GM18505 (cell line): ENCODE data around the gene ICAM1.

Experiments
- ATAC-seq: cut with Tn5 transposase; IDR thresholded peaks from one replicate; pipeline ENCODE4 v1.9.1; 2021; ENCODE audit not compliant: unreplicated experiment
- POLR2A ChIP-seq: IDR thresholded peaks from 4 replicates; pipeline ENCODE4 v1.6.1; 2011; ENCODE audit warnings: borderline replicate concordance; ENCODE audit not compliant: insufficient read depth, insufficient read length; ENCODE audit errors: extremely low read depth

The ICAM1 gene

GRCh38 chr19:10270616-10271394 lies at the start of gene ICAM1:
Gene ICAM1, plus strand, starts transcription at chr19:10271120. Its CDS starts 40 bp downstream, at chr19:10271160.
- peak; percentile 42 for ATAC-seq
- TF ChIP-seq POLR2A = peak; percentile 99

- TF ChIP-seq POLR2A = no peak
- no peak for ATAC-seq
These were observed 48.6 kb upstream of the ICAM1 start for GRCh38 chr19:10222201-10222890.

- no peak for ATAC-seq
- TF ChIP-seq POLR2A = no peak
These were observed 47.3 kb upstream of the ICAM1 start for GRCh38 chr19:10223488-10224213.

- no peak for ATAC-seq
- TF ChIP-seq POLR2A = no peak
These were observed 46.6 kb upstream of the ICAM1 start for GRCh38 chr19:10224337-10224736.

GRCh38 chr19:10226021-10226375 lies 44.9 kb upstream of the ICAM1 start:
- TF ChIP-seq POLR2A = no peak

GRCh38 chr19:10226376-10227025 lies 44.4 kb upstream of the ICAM1 start:
- ATAC-seq = no peak
- no peak for TF ChIP-seq POLR2A

More at GRCh38 chr19:10226021-10226375, 44.9 kb upstream of the ICAM1 start:
- ATAC-seq = no peak

- no peak for TF ChIP-seq POLR2A
- ATAC-seq = no peak
These were observed 43.6 kb upstream of the ICAM1 start for GRCh38 chr19:10227026-10227971.

GRCh38 chr19:10228393-10228792 lies 42.5 kb upstream of the ICAM1 start:
- no peak for ATAC-seq
- TF ChIP-seq POLR2A = no peak

GRCh38 chr19:10228920-10229319 lies 42.0 kb upstream of the ICAM1 start:
- ATAC-seq = no peak
- TF ChIP-seq POLR2A = no peak

- ATAC-seq = peak; percentile 23
These were observed 40.6 kb upstream of the ICAM1 start for GRCh38 chr19:10230173-10230860.

GRCh38 chr19:10230861-10231611 lies 39.9 kb upstream of the ICAM1 start, which contains the start of gene S1PR2:
Gene S1PR2, minus strand, starts transcription at chr19:10231331. Its CDS starts 6,426 bp downstream, at chr19:10224905.
- peak; percentile 42 for ATAC-seq
- peak; percentile 70 for TF ChIP-seq POLR2A

More at GRCh38 chr19:10230173-10230860, 40.6 kb upstream of the ICAM1 start:
- TF ChIP-seq POLR2A = no peak
